ENCODE results near the gene SERPINB11. TPM values are rescaled to one million over a fixed set of nuclear protein-coding genes. Genes with fewer than 3 reads are reported as not detected.

The SERPINB11 gene
- total RNA-seq, 1 experiment from 2014 or later, result not detected

DNA sequence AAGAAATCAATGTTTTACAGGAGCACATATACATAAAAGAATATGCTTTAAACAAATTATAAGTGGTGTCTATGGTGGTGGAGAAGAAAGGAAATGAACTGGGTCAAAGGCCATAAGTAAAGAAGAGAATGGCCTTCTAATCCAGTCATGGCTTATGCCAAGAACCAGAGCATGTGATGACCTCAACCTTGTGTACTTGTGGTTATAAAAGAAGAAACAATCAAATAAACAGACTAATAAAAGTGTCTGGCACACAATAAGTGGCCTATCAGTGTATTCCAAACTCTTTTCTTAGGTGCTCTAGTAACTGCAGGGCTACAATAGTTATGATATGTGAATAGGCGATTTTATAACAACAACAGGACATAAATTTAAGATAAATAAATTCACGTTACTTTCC is 2.6 kb downstream of the SERPINB11 start:
- Histone ChIP-seq H3K27me3 (replicated peaks; ENCODE audit: control insufficient read depth, insufficient read depth, low read length) (no peaks in the 10 kb centered on the region), H3K9me3 (no peaks in the 10 kb centered on the region), H3K4me1 (no peaks in the 10 kb centered on the region), H3K4me3 (ENCODE audit: low read depth, low read length) (no peak overlapping the region), H3K36me3 (ENCODE audit: control insufficient read depth, insufficient read depth, low read length) (no peaks in the 10 kb centered on the region)
- H3K27me3 Mint-ChIP-seq (ENCODE audit: insufficient read depth, unreplicated experiment), result no peaks in the 10 kb centered on the region
- H3K4me3 Mint-ChIP-seq (ENCODE audit: unreplicated experiment), result no peak overlapping the region
- no TSS peak for BruUV-seq (replicated peaks)
- intact Hi-C loops (cut with micrococcal nuclease; ENCODE audit: unreplicated experiment), result no loop called here
- H3K9me3 Mint-ChIP-seq (ENCODE audit: unreplicated experiment), result no peaks in the 10 kb centered on the region
- H3K4me1 Mint-ChIP-seq (ENCODE audit: low read depth, unreplicated experiment), result no peaks in the 10 kb centered on the region
- CTCF ChIA-PET, result no interaction called here
- no peak for TF ChIP-seq CTCF (IDR thresholded peaks at IDR 0.05; ENCODE audit: insufficient read depth in 1 of 2, low read depth in 1 of 2, low read length in 1 of 2, severe bottlenecking in 1 of 2, unreplicated experiment in 1 of 2)
- H3K36me3 Mint-ChIP-seq (ENCODE audit: insufficient read depth, unreplicated experiment), result no peaks in the 10 kb centered on the region
- POLR2A ChIA-PET, result no interaction called here
- no peak overlapping the region for H3K27ac Mint-ChIP-seq (ENCODE audit: unreplicated experiment)
- DNase-seq, result no peak

GRCh38 chr18:63707816-63708215 is 5.1 kb downstream of the SERPINB11 start:
- no peaks in the 10 kb centered on the region for H3K36me3 ChIP-seq (ENCODE audit: control insufficient read depth, insufficient read depth, low read length)
- H3K27ac Mint-ChIP-seq (ENCODE audit: unreplicated experiment), result no peak overlapping the region
- no peak overlapping the region for H3K4me3 Mint-ChIP-seq (ENCODE audit: unreplicated experiment)
- no peaks in the 10 kb centered on the region for H3K36me3 Mint-ChIP-seq (ENCODE audit: insufficient read depth, unreplicated experiment)
- H3K9me3 ChIP-seq, result no peaks in the 10 kb centered on the region
- H3K9me3 Mint-ChIP-seq (ENCODE audit: unreplicated experiment), result no peaks in the 10 kb centered on the region
- DNase-seq, result no peak
- no peak overlapping the region for H3K4me3 ChIP-seq (ENCODE audit: low read depth, low read length)
- no peak for TF ChIP-seq CTCF (IDR thresholded peaks at IDR 0.05; ENCODE audit: insufficient read depth in 1 of 2, low read depth in 1 of 2, low read length in 1 of 2, severe bottlenecking in 1 of 2, unreplicated experiment in 1 of 2)
- H3K4me1 ChIP-seq, result no peaks in the 10 kb centered on the region
- no TSS peak for BruUV-seq (replicated peaks)
- H3K4me1 Mint-ChIP-seq (ENCODE audit: low read depth, unreplicated experiment), result no peaks in the 10 kb centered on the region
- CTCF ChIA-PET, result no interaction called here
- no peaks in the 10 kb centered on the region for H3K27me3 Mint-ChIP-seq (ENCODE audit: insufficient read depth, unreplicated experiment)
- intact Hi-C loops (cut with micrococcal nuclease; ENCODE audit: unreplicated experiment), result no loop called here
- no peaks in the 10 kb centered on the region for H3K27me3 ChIP-seq (replicated peaks; ENCODE audit: control insufficient read depth, insufficient read depth, low read length)
- POLR2A ChIA-PET, result no interaction called here

DNA sequence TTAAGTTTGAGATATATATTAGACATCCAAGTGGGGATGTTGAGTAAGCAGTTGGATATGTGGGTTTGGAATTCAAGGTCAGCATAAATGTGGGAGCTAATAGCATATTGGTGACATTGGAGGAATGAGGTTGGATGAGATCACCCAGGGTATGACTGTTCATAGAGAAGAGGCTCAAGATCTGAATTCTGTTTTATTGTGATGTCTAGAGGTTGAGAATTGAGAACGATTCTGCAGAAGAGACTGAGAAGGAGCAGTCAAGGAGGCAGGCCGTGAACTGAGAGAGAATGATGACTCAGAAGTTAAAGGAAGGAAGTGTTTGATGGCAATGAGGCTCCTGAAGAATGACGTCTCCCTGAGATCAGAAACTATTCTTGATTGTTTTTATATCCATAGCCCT is 5.9 kb downstream of the SERPINB11 start:
- DNase-seq, result no peak
- no peak for TF ChIP-seq CTCF (IDR thresholded peaks at IDR 0.05; ENCODE audit: insufficient read depth in 1 of 2, low read depth in 1 of 2, low read length in 1 of 2, severe bottlenecking in 1 of 2, unreplicated experiment in 1 of 2)
- Histone ChIP-seq H3K9me3 (no peaks in the 10 kb centered on the region), H3K4me1 (no peaks in the 10 kb centered on the region), H3K36me3 (ENCODE audit: control insufficient read depth, insufficient read depth, low read length) (no peaks in the 10 kb centered on the region), H3K27me3 (replicated peaks; ENCODE audit: control insufficient read depth, insufficient read depth, low read length) (no peaks in the 10 kb centered on the region), H3K4me3 (ENCODE audit: low read depth, low read length) (no peak overlapping the region)
- ChIA-PET CTCF (no interaction called here), POLR2A (no interaction called here)
- no peak overlapping the region for H3K4me3 Mint-ChIP-seq (ENCODE audit: unreplicated experiment)
- H3K4me1 Mint-ChIP-seq (ENCODE audit: low read depth, unreplicated experiment), result no peaks in the 10 kb centered on the region
- intact Hi-C loops (cut with micrococcal nuclease; ENCODE audit: unreplicated experiment), result no loop called here
- H3K27me3 Mint-ChIP-seq (ENCODE audit: insufficient read depth, unreplicated experiment), result no peaks in the 10 kb centered on the region
- H3K27ac Mint-ChIP-seq (ENCODE audit: unreplicated experiment), result no peak overlapping the region
- no TSS peak for BruUV-seq (replicated peaks)
- H3K9me3 Mint-ChIP-seq (ENCODE audit: unreplicated experiment), result no peaks in the 10 kb centered on the region
- H3K36me3 Mint-ChIP-seq (ENCODE audit: insufficient read depth, unreplicated experiment), result no peaks in the 10 kb centered on the region

Measured in Caco-2 (cell line).